Stimulated activated CD4-positive, alpha-beta T cell treated with anti-CD3 and anti-CD28 coated beads, Interleukin-1b, Interleukin-23, amount 100 ng/mL, for 4 hours (primary cell): Measurements from ENCODE around the gene CDK5RAP2.
A peak's percentile ranks its signal among the peaks of the same experiment; 100 is the strongest.
"Not testable (repeated sequence)": the region's sequence is repeated elsewhere in the genome, so short reads cannot be mapped to it uniquely, and the experiment has no call there.

Experiments used
- DNase-seq, 2 donors: peaks; one replicate each; pipeline ENCODE4 v3.0.0-alpha.2; 2020; ENCODE audit warnings: low read depth in 2 of 2

Gene CDK5RAP2

GRCh38 chr9:120580051-120580896 lies at the start of gene CDK5RAP2:
Gene CDK5RAP2, minus strand, starts transcription at chr9:120580167. Its CDS starts 189 bp downstream, at chr9:120579978.
- peak; percentile 83 to 87 for DNase-seq

GRCh38 chr9:120628925-120629497 lies 49.0 kb upstream of the CDK5RAP2 start:
- not testable (repeated sequence) for DNase-seq

- no peak for DNase-seq
These were observed 48.4 kb upstream of the CDK5RAP2 start for GRCh38 chr9:120628207-120628924.

DNA sequence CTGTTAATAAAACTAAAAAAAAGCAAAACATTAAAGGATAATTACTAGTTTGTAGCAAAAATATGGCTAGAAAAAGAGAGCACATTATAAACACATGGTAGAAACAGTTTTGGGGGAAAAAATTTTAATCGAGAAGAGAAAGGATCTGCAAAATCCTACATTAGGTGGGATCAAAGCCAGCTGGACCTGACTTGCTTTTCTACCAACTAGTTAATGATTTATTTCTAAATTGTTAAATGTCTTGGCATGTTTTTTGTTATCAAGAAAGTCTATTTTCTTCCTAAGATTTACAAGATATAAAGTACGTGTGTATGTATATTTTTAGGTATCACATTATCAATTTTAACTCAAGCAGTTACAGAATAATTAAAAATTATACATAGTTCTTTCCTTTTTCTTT lies 47.1 kb upstream of the CDK5RAP2 start:
- no peak for DNase-seq

DNA sequence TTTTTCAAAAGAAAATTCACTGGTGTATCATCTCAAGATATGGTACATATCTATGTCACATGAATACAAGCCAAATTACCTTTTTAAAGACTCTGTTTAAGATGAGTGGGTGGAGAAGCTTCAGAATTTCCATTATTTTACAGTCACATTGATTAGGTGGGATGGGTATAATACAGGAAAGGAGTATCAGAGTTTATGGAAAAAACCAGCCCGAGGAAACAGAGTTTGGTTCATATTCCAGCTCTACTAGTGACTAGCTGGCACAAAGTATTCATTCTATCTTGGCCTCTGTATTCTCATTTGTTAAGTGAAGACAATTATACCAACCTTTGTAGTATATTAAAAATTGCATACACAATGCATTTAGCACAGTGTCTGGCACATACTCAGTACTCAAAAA lies 46.5 kb upstream of the CDK5RAP2 start:
- no peak for DNase-seq

DNA sequence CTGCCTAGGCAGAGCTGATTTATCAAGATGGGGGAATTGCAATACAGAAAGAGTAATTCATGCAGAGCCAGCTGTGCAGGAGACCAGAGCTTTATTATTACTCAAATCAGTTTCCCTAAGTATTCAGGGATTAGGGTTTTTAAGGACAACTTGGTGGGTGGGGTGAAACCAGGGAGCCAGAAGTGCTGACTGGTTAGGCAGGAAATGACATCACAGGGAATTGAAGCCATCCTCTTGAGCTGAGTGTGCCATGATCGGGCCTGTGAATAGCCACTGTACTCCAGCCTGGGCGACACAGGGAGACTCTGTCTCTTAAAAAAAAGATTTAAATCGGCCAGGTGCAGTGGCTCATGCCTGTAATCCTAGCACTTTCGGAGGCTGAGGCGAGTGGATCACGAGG lies 45.3 kb upstream of the CDK5RAP2 start:
- no peak for DNase-seq

DNA sequence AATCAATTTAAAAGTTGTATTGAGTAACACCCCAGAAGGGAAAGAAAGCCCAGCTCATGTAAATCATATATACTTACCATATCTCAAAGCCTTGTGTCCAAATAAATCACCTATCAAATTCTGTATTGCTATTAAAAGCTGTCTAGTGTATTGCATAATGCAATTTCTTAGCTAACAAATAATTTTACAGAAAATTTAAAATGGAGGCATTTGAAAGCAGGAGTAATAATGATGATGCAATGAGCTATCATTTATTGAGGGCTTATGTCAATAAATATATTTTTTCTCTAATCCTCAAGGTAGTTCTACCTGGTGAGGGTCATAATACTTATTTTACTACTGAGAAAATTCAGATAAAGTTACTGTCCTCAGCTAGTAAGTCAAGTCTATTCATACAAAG lies 42.8 kb upstream of the CDK5RAP2 start:
- no peak for DNase-seq

GRCh38 chr9:120621941-120622340 lies 42.0 kb upstream of the CDK5RAP2 start:
- DNase-seq: no peak

GRCh38 chr9:120619751-120620655 lies 40.0 kb upstream of the CDK5RAP2 start:
- DNase-seq: peak; percentile 4 to 36

- no peak for DNase-seq
These were observed 37.3 kb upstream of the CDK5RAP2 start for GRCh38 chr9:120616966-120617935.

DNA sequence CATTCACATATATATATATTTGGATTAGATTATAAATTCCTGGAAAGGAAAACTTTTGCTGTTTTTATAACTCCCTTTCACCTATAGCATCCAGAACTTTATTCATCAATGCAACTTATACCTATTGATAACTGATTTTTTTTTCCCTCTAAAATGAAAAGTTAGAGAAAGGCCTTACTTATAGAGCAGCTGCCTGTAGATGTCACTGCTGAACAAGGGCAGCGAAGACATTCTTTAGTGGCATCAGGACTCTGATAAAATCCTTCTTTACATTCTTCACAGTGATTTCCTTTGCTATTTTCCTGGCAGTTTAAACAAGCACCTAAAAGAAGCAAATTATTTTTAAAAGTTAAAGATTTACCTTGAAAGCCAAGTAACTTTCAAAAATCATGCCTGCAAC lies 32.3 kb upstream of the CDK5RAP2 start:
- DNase-seq: no peak

- DNase-seq: no peak
These were observed 31.7 kb upstream of the CDK5RAP2 start for GRCh38 chr9:120611690-120612068.

GRCh38 chr9:120610975-120611689 lies 31.2 kb upstream of the CDK5RAP2 start:
- DNase-seq: no peak

GRCh38 chr9:120609636-120610035 lies 29.7 kb upstream of the CDK5RAP2 start:
- no peak for DNase-seq

- DNase-seq: no peak
These were observed 28.5 kb upstream of the CDK5RAP2 start for GRCh38 chr9:120608421-120608820.

- DNase-seq: no peak
These were observed 23.6 kb upstream of the CDK5RAP2 start for GRCh38 chr9:120603591-120603990.

- no peak for DNase-seq
These were observed 23.0 kb upstream of the CDK5RAP2 start for GRCh38 chr9:120603010-120603409.

DNA sequence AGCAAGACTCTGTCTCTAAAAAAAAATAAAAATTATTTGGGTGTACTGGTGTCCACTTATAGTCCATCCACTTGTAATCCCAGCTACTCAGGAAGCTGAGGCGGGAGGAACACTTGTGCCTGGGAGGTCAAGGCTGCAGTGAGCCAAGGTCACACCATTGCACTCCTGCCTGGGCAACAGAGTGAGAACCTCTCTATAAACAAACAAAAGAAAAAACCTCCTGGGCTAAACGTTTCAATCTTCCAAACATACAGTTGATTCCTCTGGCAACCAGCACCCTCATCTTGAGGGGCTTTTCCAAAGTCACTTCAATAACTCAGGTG lies 13.9 kb upstream of the CDK5RAP2 start:
- no peak for DNase-seq

- DNase-seq: no peak
These were observed 13.4 kb upstream of the CDK5RAP2 start for GRCh38 chr9:120593250-120593954.
